ENCODE results near the gene AHCTF1. TPM values are rescaled to one million over a fixed set of nuclear protein-coding genes. Genes with fewer than 3 reads are reported as not detected.

The AHCTF1 gene
- total and polyA plus RNA-seq, 2 experiments from 2014 or later = 21.7 to 49.8 TPM

- no peak for TF ChIP-seq ETS1 (IDR thresholded peaks at IDR 0.05)
Measured at GRCh38 chr1:246893191-246893939, 38.4 kb downstream of the AHCTF1 start (continued).

GRCh38 chr1:246891105-246891504, 40.6 kb downstream of the AHCTF1 start:
- Mint-ChIP-seq H3K27ac (no peak overlapping the region), H3K36me3 (ENCODE audit: low read depth) (peaks cover 77% of the 10 kb centered on the region), H3K4me1 (no peaks in the 10 kb centered on the region), H3K9me3 (no peaks in the 10 kb centered on the region), H3K27me3 (ENCODE audit: insufficient read depth, low read depth, poor library complexity) (peaks cover 4% of the 10 kb centered on the region), H3K4me3 (no peak overlapping the region)
- Histone ChIP-seq H3K4me3 (no peak overlapping the region), H3F3A (replicated peaks; ENCODE audit: low read depth) (no peaks in the 10 kb centered on the region), H3K36me3 (ENCODE audit: insufficient read depth) (peaks cover 57% of the 10 kb centered on the region), H3K79me2 (replicated peaks; ENCODE audit: insufficient read depth) (no peaks in the 10 kb centered on the region), H3K4me2 (no peak overlapping the region), H3K9me2 (ENCODE audit: insufficient read depth) (no peaks in the 10 kb centered on the region), H3K27me3 (ENCODE audit: insufficient read depth) (no peaks in the 10 kb centered on the region), H3K27ac (ENCODE audit: low read depth) (no peak overlapping the region), H2AFZ (no peak overlapping the region), H3K4me1 (ENCODE audit: insufficient read depth) (no peaks in the 10 kb centered on the region), H4K20me1 (replicated peaks; ENCODE audit: insufficient read depth) (no peaks in the 10 kb centered on the region)
- ATAC-seq (no peak), DNase-seq (ENCODE audit: low spot score) (no peak)
- TF ChIP-seq, protein P1, sequence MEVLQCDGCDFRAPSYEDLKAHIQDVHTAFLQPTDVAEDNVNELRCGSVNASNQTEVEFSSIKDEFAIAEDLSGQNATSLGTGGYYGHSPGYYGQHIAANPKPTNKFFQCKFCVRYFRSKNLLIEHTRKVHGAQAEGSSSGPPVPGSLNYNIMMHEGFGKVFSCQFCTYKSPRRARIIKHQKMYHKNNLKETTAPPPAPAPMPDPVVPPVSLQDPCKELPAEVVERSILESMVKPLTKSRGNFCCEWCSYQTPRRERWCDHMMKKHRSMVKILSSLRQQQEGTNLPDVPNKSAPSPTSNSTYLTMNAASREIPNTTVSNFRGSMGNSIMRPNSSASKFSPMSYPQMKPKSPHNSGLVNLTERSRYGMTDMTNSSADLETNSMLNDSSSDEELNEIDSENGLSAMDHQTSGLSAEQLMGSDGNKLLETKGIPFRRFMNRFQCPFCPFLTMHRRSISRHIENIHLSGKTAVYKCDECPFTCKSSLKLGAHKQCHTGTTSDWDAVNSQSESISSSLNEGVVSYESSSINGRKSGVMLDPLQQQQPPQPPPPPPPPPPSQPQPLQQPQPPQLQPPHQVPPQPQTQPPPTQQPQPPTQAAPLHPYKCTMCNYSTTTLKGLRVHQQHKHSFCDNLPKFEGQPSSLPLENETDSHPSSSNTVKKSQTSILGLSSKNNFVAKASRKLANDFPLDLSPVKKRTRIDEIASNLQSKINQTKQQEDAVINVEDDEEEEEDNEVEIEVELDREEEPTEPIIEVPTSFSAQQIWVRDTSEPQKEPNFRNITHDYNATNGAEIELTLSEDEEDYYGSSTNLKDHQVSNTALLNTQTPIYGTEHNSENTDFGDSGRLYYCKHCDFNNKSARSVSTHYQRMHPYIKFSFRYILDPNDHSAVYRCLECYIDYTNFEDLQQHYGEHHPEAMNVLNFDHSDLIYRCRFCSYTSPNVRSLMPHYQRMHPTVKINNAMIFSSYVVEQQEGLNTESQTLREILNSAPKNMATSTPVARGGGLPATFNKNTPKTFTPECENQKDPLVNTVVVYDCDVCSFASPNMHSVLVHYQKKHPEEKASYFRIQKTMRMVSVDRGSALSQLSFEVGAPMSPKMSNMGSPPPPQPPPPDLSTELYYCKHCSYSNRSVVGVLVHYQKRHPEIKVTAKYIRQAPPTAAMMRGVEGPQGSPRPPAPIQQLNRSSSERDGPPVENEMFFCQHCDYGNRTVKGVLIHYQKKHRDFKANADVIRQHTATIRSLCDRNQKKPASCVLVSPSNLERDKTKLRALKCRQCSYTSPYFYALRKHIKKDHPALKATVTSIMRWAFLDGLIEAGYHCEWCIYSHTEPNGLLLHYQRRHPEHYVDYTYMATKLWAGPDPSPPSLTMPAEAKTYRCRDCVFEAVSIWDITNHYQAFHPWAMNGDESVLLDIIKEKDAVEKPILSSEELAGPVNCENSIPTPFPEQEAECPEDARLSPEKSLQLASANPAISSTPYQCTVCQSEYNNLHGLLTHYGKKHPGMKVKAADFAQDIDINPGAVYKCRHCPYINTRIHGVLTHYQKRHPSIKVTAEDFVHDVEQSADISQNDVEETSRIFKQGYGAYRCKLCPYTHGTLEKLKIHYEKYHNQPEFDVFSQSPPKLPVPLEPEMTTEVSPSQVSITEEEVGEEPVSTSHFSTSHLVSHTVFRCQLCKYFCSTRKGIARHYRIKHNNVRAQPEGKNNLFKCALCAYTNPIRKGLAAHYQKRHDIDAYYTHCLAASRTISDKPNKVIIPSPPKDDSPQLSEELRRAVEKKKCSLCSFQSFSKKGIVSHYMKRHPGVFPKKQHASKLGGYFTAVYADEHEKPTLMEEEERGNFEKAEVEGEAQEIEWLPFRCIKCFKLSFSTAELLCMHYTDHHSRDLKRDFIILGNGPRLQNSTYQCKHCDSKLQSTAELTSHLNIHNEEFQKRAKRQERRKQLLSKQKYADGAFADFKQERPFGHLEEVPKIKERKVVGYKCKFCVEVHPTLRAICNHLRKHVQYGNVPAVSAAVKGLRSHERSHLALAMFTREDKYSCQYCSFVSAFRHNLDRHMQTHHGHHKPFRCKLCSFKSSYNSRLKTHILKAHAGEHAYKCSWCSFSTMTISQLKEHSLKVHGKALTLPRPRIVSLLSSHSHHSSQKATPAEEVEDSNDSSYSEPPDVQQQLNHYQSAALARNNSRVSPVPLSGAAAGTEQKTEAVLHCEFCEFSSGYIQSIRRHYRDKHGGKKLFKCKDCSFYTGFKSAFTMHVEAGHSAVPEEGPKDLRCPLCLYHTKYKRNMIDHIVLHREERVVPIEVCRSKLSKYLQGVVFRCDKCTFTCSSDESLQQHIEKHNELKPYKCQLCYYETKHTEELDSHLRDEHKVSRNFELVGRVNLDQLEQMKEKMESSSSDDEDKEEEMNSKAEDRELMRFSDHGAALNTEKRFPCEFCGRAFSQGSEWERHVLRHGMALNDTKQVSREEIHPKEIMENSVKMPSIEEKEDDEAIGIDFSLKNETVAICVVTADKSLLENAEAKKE (CRISPR knock-in tag; IDR thresholded peaks at IDR 0.05) = no peak
- TF ChIP-seq ZNF331 (CRISPR knock-in tag; IDR thresholded peaks at IDR 0.05; ENCODE audit: low read depth) (no peak), STAT1 (IDR thresholded peaks at IDR 0.05; ENCODE audit: unreplicated experiment) (no peak)
- TF ChIP-seq, protein P2, sequence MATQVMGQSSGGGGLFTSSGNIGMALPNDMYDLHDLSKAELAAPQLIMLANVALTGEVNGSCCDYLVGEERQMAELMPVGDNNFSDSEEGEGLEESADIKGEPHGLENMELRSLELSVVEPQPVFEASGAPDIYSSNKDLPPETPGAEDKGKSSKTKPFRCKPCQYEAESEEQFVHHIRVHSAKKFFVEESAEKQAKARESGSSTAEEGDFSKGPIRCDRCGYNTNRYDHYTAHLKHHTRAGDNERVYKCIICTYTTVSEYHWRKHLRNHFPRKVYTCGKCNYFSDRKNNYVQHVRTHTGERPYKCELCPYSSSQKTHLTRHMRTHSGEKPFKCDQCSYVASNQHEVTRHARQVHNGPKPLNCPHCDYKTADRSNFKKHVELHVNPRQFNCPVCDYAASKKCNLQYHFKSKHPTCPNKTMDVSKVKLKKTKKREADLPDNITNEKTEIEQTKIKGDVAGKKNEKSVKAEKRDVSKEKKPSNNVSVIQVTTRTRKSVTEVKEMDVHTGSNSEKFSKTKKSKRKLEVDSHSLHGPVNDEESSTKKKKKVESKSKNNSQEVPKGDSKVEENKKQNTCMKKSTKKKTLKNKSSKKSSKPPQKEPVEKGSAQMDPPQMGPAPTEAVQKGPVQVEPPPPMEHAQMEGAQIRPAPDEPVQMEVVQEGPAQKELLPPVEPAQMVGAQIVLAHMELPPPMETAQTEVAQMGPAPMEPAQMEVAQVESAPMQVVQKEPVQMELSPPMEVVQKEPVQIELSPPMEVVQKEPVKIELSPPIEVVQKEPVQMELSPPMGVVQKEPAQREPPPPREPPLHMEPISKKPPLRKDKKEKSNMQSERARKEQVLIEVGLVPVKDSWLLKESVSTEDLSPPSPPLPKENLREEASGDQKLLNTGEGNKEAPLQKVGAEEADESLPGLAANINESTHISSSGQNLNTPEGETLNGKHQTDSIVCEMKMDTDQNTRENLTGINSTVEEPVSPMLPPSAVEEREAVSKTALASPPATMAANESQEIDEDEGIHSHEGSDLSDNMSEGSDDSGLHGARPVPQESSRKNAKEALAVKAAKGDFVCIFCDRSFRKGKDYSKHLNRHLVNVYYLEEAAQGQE (IDR thresholded peaks at IDR 0.05; ENCODE audit: unreplicated experiment) = no peak

Measured in GM23338 (cell line).